Choroid plexus epithelial cell (primary cell): ENCODE results near the gene TDRD1.
"Not testable (repeated sequence)": the region's sequence is repeated elsewhere in the genome, so short reads cannot be mapped to it uniquely, and the experiment has no call there.

ENCODE experiments used
- DNase-seq: peaks from one replicate; pipeline ENCODE4 v3.0.0-alpha.2; 2010; ENCODE audit warnings: low read depth
- H3K4me3 ChIP-seq: 2 replicates; pipeline ENCODE4 v1.5.1; 2011; ENCODE audit warnings: low read depth, mild to moderate bottlenecking, control low read depth, low read length, moderate library complexity
- CTCF ChIP-seq: conservative IDR thresholded peaks from 2 replicates; pipeline ENCODE4 v1.5.1; 2011; ENCODE audit warnings: low read depth, mild to moderate bottlenecking, control low read depth, inconsistent platforms, low read length, moderate library complexity

The TDRD1 gene

GRCh38 chr10:114179148-114179547, at the start of gene TDRD1:
TSS of gene TDRD1 (plus strand) at chr10:114179353. CDS start at chr10:114187832, 8,479 bp downstream.
- peak within 1 kb of the TSS; percentile 38 for H3K4me3 ChIP-seq
- DNase-seq = peak; percentile 29
- TF ChIP-seq CTCF = no peak

- no peak for TF ChIP-seq CTCF
- H3K4me3 ChIP-seq = no peak overlapping the region
- DNase-seq = no peak
Measured at GRCh38 chr10:114131094-114131493, 48.1 kb upstream of the TDRD1 start.

- no peak for TF ChIP-seq CTCF
- no peak overlapping the region for H3K4me3 ChIP-seq
- no peak for DNase-seq
Measured at GRCh38 chr10:114135476-114135875, 43.7 kb upstream of the TDRD1 start.

GRCh38 chr10:114138581-114138980, 40.6 kb upstream of the TDRD1 start:
- DNase-seq = no peak
- no peak for TF ChIP-seq CTCF

GRCh38 chr10:114140036-114140435, 39.1 kb upstream of the TDRD1 start:
- no peak for DNase-seq
- no peak overlapping the region for H3K4me3 ChIP-seq
- no peak for TF ChIP-seq CTCF

More at GRCh38 chr10:114138581-114138980, 40.6 kb upstream of the TDRD1 start:
- no peak overlapping the region for H3K4me3 ChIP-seq

GRCh38 chr10:114140827-114141226, 38.3 kb upstream of the TDRD1 start:
- DNase-seq, H3K4me3 ChIP-seq: not testable (repeated sequence)

GRCh38 chr10:114142018-114142417, 37.1 kb upstream of the TDRD1 start:
- DNase-seq = peak; percentile 38
- no peak for TF ChIP-seq CTCF
- no peak overlapping the region for H3K4me3 ChIP-seq

- no peak for TF ChIP-seq CTCF
- H3K4me3 ChIP-seq = no peak overlapping the region
Measured at GRCh38 chr10:114143160-114143559, 36.0 kb upstream of the TDRD1 start.

GRCh38 chr10:114149476-114149875, 29.7 kb upstream of the TDRD1 start:
- DNase-seq, H3K4me3 ChIP-seq: not testable (repeated sequence)

More at GRCh38 chr10:114143160-114143559, 36.0 kb upstream of the TDRD1 start:
- DNase-seq = no peak
